Natural killer cell (primary cell): ENCODE data around the gene LRRC15. TPM values are rescaled to one million over a fixed set of nuclear protein-coding genes. Genes with fewer than 3 reads are reported as not detected.

Experiments
- ATAC-seq, 3 donors: fragments of 150-1000 bp in 2 of 3; fragments of 200-7000 bp in 1 of 3; cut with Tn5 transposase; 1 replicate in 1 of 3; 2 replicates in 2 of 3; pipeline ENCODE4 v1.10.0; 2021; ENCODE audit warnings: mild to moderate bottlenecking in 2 of 3, moderate library complexity in 2 of 3
- DNase-seq, 2 donors: peaks; one replicate each; pipeline versions ENCODE4 v3.0.0 to v3.0.0-alpha.2; 2013 to 2021; ENCODE audit warnings: mixed read lengths in 1 of 2
- H3K27ac ChIP-seq: one replicate; pipeline ENCODE4 v1.5.1; 2013; ENCODE audit warnings: mild to moderate bottlenecking, low read length
- H3K27me3 ChIP-seq: one replicate; pipeline ENCODE4 v1.6.1; 2013; ENCODE audit warnings: low read length; ENCODE audit not compliant: control insufficient read depth, insufficient read depth
- H3K36me3 ChIP-seq: one replicate; pipeline ENCODE4 v1.6.1; 2013; ENCODE audit warnings: low read length; ENCODE audit not compliant: control insufficient read depth, insufficient read depth
- H3K4me1 ChIP-seq: one replicate; pipeline ENCODE4 v1.6.1; 2013; ENCODE audit warnings: low read length; ENCODE audit not compliant: control insufficient read depth, insufficient read depth
- H3K4me3 ChIP-seq: one replicate; pipeline ENCODE4 v1.5.1; 2013; ENCODE audit warnings: low read length
- H3K9me3 ChIP-seq: one replicate; pipeline ENCODE4 v1.6.1; 2013; ENCODE audit warnings: low read length; ENCODE audit not compliant: control insufficient read depth, insufficient read depth
- H3K27ac Mint-ChIP-seq, 2 donors: one replicate each; pipeline ENCODE4 v1.8.0; 2022; ENCODE audit warnings: mild to moderate bottlenecking in 2 of 2, mixed read lengths in 2 of 2, moderate library complexity in 1 of 2
- H3K27me3 Mint-ChIP-seq, 2 donors: one replicate each; pipeline ENCODE4 v1.8.0; 2022; ENCODE audit warnings: low read depth in 2 of 2, mixed read lengths in 2 of 2
- H3K36me3 Mint-ChIP-seq: one replicate; pipeline ENCODE4 v1.8.0; 2022; ENCODE audit warnings: mixed read lengths
- H3K4me1 Mint-ChIP-seq, 2 donors: one replicate each; pipeline ENCODE4 v1.8.0; 2022; ENCODE audit warnings: mixed read lengths in 2 of 2
- H3K4me3 Mint-ChIP-seq: one replicate; pipeline ENCODE4 v1.8.0; 2022; ENCODE audit warnings: mild to moderate bottlenecking, moderate library complexity, mixed read lengths
- H3K9me3 Mint-ChIP-seq, 2 donors: one replicate each; pipeline ENCODE4 v1.8.0; 2022; ENCODE audit warnings: mixed read lengths in 2 of 2
- WGBS: methylation state at CpG from one replicate; pipeline ENCODE4 v1.1.7; 2013; ENCODE audit warnings: missing lambda C conversion rate; ENCODE audit not compliant: insufficient coverage; 5-methylcytosine and 5-hydroxymethylcytosine counted together
- intact Hi-C: fragments of 100-400 bp; cut with micrococcal nuclease; formaldehyde crosslinking; loops from one replicate; pipeline ENCODE4 v1.14.2; 2022
- total RNA-seq, 4 donors: library from RNA; stranded (reverse); fragments of 120-200 nt in 1 of 4; gene quantifications; one replicate each; pipeline versions ENCODE4 v1.2.3 to v1.2.4, GENCODE V29; 2013 to 2022
- TF ChIP-seq, protein P1 (sequence below): fragments of 200-600 bp; IDR thresholded peaks from one replicate; pipeline ENCODE4 v1.8.0; 2022; ENCODE audit warnings: antibody characterized with exemption

LRRC15 gene
- total RNA-seq, 3 donors from 2014 or later (not counting 1 experiment from before 2014, with no cell fraction given), result not detected

DNA sequence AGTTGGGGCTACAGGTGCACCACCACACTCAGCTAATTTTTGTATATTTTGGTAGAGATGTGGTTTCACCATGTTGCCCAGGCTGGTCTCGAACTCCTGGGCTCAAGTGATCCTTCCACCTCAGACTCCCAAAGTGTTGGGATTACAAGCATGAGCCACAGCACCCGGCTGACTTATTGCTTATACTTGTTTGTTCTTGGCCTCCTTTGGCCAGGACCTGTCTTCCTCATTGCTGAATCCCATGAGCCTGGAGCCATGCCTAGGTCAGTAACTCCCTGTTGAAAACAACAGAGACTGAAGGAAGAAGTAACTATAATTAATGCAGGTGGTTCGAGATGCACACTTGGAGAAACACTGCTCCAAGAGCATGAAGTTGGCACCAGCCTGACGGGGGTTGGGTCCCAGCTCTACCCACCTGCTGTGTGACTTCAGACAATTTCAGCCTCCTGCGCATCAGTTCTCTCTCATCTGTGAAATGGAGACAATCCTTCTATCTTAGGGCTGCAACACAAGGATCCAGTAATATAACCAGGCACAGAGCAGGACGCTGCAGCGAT, 57.3 kb downstream of the LRRC15 start:
- 53% methylated on average over 7 of the region's 7 CpGs for WGBS
- Mint-ChIP-seq H3K36me3 (no peaks in the 10 kb centered on the region), H3K4me1 (peaks cover 10 to 18% of the 10 kb centered on the region in 2 donors), H3K9me3 (no peaks in the 10 kb centered on the region), H3K4me3 (no peak overlapping the region), H3K27ac (no peak overlapping the region), H3K27me3 (peaks cover 49 to 69% of the 10 kb centered on the region in 2 donors)
- Histone ChIP-seq H3K27me3 (peaks cover 35% of the 10 kb centered on the region), H3K9me3 (no peaks in the 10 kb centered on the region), H3K4me1 (peaks cover 21% of the 10 kb centered on the region), H3K27ac (no peak overlapping the region), H3K36me3 (no peaks in the 10 kb centered on the region), H3K4me3 (no peak overlapping the region)
- TF ChIP-seq, protein P1, sequence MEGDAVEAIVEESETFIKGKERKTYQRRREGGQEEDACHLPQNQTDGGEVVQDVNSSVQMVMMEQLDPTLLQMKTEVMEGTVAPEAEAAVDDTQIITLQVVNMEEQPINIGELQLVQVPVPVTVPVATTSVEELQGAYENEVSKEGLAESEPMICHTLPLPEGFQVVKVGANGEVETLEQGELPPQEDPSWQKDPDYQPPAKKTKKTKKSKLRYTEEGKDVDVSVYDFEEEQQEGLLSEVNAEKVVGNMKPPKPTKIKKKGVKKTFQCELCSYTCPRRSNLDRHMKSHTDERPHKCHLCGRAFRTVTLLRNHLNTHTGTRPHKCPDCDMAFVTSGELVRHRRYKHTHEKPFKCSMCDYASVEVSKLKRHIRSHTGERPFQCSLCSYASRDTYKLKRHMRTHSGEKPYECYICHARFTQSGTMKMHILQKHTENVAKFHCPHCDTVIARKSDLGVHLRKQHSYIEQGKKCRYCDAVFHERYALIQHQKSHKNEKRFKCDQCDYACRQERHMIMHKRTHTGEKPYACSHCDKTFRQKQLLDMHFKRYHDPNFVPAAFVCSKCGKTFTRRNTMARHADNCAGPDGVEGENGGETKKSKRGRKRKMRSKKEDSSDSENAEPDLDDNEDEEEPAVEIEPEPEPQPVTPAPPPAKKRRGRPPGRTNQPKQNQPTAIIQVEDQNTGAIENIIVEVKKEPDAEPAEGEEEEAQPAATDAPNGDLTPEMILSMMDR, result no peak
- intact Hi-C loops, result no loop called here
- DNase-seq, result no peak
- ATAC-seq, result no peak

DNA sequence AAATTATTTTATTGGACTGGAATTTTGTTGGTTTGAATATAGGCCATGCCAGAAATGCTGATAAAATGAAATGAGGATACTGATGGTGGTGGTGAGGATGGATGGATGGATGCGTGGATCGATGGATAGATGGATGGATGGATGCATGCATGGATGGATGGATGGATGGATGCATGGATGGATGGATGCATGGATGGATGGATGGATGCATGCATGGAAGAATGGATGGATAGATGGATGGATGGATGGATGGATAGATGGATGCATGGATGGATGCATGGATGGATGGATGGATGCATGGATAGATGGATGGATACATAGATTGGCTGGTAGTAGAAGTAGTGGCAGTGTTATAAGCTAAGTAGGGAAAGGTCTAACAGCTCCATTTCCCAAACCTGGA, 58.5 kb downstream of the LRRC15 start:
- H3K9me3 Mint-ChIP-seq, result no peaks in the 10 kb centered on the region
- Histone ChIP-seq H3K27me3 (peaks cover 22% of the 10 kb centered on the region), H3K4me1 (peaks cover 32% of the 10 kb centered on the region), H3K36me3 (no peaks in the 10 kb centered on the region), H3K9me3 (no peaks in the 10 kb centered on the region), H3K4me3 (no peak overlapping the region), H3K27ac (no peak overlapping the region)
- peaks cover 47 to 67% of the 10 kb centered on the region in 2 donors for H3K27me3 Mint-ChIP-seq
- H3K36me3 Mint-ChIP-seq, result no peaks in the 10 kb centered on the region
- no peak overlapping the region for H3K4me3 Mint-ChIP-seq
- peaks cover 21 to 26% of the 10 kb centered on the region in 2 donors for H3K4me1 Mint-ChIP-seq
- WGBS, result 97% methylated on average over 2 of the region's 2 CpGs
- DNase-seq, result no peak
- no peak for ATAC-seq
- intact Hi-C loops, result no loop called here
- TF ChIP-seq, protein P1, result no peak
- H3K27ac Mint-ChIP-seq, result no peak overlapping the region

DNA sequence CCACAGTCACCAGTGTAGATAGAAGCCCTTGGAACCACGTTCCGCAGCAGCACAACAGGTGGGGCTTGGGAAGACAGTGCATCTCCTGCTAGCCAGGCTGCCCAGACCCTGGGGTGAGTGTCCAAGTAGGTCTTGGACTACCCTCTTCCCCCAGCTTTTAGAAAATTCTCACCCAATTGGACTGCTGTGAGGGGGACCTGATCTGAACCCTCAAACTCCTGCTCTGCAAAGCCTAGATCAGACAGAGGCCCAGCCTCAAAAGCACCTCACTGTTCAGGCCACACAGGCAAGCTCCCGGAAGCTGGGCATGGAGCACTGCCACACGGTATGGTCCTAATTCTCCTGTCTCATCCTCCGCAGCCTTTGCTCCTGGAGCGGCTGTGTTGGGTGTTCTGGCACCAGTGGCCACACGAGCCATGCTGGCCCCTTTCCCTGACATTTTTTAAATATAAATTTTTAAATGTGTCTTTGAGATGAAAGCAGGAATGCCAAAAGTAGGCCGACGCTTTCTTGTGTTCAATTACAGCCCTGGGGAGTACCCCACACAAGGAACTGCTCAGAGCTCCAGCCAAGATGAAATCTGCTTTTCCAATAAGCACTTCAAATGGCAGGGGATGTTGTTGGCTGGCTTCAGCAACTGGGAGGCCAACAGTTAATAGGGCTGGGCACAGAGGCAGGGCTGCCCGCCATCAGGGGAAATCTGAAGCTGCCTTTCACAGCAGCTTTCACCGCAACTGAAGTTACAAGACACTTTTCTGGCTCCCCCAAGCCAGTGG, 59.3 kb downstream of the LRRC15 start:
- TF ChIP-seq, protein P1, result no peak
- no peak for DNase-seq
- H3K4me1 ChIP-seq, result peaks cover 33% of the 10 kb centered on the region
- no peak overlapping the region for H3K4me3 ChIP-seq
- Mint-ChIP-seq H3K9me3 (no peaks in the 10 kb centered on the region), H3K27me3 (peaks cover 46 to 66% of the 10 kb centered on the region in 2 donors), H3K4me1 (peaks cover 27 to 32% of the 10 kb centered on the region in 2 donors), H3K36me3 (no peaks in the 10 kb centered on the region), H3K27ac (no peak overlapping the region), H3K4me3 (no peak overlapping the region)
- H3K27me3 ChIP-seq, result peaks cover 18% of the 10 kb centered on the region
- H3K36me3 ChIP-seq, result no peaks in the 10 kb centered on the region
- WGBS, result 97% methylated on average over 11 of the region's 11 CpGs
- intact Hi-C loops, result no loop called here
- H3K27ac ChIP-seq, result no peak overlapping the region
- H3K9me3 ChIP-seq, result no peaks in the 10 kb centered on the region
- no peak for ATAC-seq
